CD4-positive, alpha-beta T cell treated with Interleukin-4 for 4 hours (primary cell): ENCODE measurements around the gene ILDR2.

Experiments used
- DNase-seq: peaks from one replicate; pipeline ENCODE4 v3.0.0-alpha.2; 2020

Gene ILDR2

DNA sequence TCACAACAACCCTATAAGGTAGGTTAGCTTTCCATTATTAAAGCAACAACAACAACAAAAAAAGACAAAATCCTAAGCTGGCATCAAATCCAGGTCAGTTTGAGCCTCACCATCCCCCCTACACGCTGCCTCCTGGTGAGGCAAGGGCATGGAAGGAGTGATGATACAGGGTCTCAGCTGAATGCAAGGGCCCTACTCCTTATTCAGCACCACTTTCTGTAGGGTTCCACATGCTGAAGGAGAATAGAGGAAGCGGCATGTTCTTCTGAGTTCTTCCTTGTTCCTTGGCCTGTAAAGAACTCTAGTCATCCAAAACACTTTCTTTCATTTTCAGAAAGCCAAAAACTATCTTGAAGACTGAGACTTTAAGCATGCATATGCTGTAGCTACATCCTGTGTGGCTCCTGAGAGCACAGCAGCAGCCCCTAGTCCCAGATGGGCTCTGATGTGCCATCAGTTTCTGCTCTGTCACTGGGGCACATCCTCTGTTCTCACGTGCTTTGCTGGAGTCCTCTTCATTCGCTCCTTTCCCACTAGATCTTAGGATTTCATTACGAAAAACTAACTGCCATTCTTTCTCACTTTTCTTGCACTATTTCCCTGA lies 6.2 kb downstream of the ILDR2 start:
- no peak for DNase-seq

DNA sequence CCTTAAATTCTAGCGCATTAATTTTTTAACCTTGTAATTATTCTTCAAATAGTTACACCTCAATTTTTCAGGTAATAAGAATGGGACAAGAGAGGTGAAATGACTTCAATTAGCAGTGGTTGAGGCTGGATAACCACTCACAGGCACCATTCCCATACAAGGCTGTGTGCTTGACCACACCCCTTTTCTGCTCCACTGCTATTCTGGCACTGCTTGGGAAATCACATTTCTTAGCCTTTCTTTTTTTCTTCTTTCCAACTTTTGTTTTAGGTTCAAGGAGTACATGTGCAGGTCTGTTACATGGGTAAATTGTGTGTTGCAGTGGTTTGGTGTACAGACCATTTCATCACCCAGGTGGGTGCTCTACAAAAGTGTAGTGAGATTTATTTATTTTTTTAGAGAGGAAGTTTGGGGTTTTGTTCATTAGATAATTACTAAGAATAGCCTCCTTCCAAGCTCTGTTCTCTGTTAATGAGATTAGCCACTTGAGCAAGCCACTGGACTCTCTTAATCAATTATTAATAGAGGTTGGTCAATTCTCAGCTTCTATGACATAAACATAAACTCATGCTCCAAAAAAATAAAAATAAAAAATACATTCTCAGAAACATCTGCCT lies 14.4 kb downstream of the ILDR2 start:
- DNase-seq: no peak

DNA sequence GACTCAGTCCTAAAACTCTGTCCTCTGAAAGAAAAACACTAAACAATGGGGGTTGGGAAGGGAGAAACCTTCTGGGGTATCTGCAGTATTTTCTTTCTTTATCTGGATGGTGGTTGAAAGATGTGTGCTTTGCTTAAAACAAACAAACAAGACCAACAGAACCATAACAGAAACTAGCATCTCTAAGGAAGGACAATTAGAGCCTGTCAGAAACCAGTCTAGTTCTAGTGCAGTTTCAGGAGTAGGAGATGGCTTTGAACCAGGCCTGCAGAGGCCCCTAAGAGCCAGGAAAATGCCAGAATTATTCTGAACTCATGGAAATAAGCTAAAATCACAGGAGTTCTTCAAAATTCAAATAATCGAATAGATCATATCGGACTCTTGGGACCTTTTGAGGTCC lies 18.5 kb downstream of the ILDR2 start:
- DNase-seq: no peak

DNA sequence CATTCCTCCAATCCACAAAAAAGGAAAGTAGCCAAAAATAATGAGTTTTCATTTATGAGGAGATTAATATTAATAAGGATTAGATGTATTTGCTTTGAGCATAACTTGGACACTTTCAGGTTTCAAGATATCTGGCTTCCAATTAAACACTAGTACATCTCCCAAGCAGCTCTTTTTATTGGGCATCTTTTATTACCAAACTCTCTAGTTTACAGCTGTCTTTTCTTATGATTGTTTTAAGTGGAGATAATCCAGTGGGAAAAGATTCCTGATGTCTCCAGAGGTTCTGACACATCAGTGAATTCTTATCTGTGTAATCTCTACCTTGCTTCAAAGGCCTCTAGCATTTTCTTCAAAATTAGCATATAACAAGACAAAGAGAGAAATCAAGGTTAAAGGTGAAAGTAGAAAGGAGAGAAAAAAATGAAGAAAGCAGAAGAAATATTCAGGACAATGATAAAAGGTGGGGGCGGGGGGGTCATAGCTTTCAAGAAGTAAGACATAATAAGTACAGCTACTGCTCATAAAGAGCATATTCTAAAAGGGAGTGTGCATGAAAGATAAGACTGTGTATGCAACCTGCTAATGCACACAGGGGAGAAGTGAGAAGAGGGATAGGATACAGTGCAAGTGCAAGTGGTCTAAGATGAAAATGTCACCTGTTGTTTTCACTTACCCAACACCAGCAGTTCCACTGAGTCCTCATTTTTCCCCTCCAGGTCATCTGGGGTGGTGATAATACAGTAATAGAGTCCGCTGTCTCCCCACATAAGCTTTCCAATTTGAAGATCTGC lies 19.1 kb downstream of the ILDR2 start:
- no peak for DNase-seq

GRCh38 chr1:166953491-166953890 lies 21.8 kb downstream of the ILDR2 start:
- DNase-seq: no peak

DNA sequence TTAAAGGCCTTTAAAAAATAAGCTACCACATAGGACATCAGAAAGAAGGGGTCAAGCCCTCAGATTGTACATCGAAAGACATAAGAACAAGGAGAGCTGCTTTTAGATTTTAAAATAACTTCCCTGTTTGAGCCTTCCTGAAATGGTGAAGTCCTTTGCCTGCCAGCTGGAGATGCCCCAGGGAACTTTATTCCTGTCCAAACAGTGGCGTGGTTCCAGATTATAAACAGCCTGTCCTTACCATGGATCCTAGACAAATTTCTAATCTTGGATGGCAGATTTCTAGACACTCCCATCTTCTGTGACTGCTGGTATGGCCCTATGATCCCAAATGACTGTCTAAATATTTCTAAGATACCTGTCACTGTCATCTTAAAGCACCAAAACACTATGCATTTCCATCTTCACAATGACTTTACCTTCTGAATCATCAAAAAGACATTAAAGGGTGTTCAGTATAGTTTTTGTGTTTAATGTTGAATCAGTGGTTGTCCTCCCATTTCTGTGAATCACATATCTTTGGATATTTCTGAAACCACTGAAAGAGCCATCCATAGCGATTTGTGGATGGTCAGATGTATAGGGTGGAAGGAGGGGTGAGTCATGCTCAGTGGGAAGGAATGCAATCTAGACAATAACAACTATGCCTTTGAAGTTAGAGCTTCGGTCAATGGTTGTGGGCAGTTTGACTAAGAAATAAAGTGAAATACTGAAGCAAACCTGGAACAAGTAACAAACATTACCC lies 23.2 kb downstream of the ILDR2 start:
- DNase-seq: no peak

GRCh38 chr1:166951050-166951449 lies 24.3 kb downstream of the ILDR2 start:
- no peak for DNase-seq

DNA sequence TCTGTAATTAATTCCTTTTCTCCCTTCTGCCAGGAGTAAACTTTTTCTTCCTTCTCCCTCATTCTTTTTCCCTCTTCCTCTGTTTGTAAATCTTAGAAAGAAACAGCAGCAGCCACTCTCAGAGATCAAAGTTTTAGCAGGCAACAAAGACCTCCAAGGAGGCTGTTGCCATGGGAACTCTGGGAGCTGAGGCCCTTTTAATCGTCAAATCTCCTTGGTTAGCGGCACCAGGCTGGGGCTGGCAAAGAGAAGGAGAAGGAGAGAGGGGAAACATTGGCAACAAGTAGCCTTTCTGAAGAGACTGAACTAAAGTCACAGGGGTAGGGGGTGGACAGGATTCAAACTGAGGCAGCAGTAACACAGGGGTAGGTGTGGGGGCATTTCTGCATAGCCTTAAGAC lies 25.2 kb downstream of the ILDR2 start:
- DNase-seq: no peak

DNA sequence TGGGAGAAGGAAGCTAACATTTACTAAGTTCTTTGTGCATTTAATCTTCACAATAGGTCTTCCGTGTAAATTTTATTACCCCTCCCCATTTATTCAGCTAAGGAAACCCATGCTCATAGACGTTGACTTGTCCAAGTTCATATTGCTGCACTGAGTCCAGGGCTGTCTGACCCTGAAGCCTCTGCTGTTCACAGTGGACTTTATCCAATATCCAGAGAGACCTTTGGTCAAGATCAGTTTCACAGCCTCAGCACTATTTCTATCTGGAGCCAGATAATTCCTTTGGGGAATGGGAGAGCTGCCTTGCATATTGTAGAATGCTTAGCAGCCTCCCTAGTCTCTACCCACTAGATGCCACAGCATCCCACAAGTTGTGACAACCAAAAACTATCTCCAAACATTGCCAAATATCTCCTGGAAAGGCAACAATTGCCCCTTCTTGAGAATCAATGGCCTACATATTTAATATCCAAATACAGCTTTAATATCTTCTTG lies 26.4 kb downstream of the ILDR2 start:
- no peak for DNase-seq

- no peak for DNase-seq
These were observed 27.8 kb downstream of the ILDR2 start for GRCh38 chr1:166947398-166948043.

- DNase-seq: no peak
These were observed 31.0 kb downstream of the ILDR2 start for GRCh38 chr1:166944186-166944967.

DNA sequence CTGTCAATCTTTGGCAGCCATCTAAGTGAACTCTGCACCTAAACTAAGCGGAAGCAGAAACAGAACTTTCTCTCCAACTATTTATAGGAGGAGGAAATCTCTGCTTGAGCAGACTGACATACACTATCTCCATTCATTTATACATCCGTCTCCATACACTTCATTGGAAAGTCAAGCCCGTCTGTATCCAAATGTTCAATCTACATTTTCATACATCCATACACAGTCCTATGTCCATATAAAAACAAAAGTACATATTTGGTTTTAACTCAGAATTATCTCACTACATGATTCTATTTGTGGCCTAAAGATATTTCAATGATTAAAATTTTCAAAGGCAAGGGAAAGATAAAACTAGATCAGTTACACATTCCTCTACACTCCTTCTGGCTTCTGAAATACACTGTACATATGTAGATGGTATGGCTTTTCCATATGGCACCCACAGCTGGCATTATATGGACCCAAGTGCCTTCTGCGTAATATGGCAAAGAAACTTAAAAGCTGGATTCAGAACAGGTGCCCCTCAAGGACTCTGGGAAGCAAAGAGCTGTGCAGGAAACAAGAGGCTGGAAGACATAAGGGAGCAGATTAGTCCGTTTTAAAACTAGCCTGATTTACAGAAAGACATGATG lies 35.5 kb downstream of the ILDR2 start:
- no peak for DNase-seq

DNA sequence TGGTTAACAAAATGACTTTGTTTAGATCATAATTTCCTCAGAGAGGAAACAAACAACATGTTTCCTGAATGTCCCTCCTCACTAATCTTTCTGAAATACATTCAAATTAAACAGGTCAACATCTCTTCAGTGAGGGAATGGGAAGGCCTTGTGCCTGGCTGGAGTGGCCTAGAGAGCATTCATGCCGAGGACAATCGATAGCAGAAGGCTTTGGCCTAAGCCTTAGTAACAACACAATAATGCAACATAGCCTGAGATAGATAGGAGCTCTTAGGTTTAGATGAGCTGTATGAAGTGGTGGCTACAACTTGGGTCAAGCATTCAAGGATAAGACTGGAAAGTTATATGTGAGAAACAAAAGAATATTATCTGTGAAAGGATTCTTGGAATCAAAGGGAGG lies 37.4 kb downstream of the ILDR2 start:
- DNase-seq: no peak

- DNase-seq: no peak
These were observed 38.0 kb downstream of the ILDR2 start for GRCh38 chr1:166937329-166937728.

DNA sequence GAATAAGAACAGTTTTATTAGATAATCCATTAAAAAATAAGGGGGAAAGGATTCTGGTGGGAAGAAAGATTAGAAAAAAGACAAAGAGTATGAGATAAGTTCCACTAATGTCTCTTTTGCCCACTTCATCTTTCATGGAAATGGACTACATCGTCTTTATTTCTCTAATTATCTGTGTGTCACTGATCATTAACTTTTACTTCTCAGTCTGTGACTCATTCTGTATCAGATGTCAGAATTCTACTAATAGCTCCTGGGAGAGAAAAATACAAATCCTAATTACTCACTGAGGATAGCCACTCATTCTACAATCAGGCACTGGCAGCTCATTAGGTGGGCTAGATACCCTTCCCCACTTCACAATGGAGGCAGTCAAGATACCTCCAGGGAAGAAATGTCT lies 41.7 kb downstream of the ILDR2 start:
- DNase-seq: no peak

DNA sequence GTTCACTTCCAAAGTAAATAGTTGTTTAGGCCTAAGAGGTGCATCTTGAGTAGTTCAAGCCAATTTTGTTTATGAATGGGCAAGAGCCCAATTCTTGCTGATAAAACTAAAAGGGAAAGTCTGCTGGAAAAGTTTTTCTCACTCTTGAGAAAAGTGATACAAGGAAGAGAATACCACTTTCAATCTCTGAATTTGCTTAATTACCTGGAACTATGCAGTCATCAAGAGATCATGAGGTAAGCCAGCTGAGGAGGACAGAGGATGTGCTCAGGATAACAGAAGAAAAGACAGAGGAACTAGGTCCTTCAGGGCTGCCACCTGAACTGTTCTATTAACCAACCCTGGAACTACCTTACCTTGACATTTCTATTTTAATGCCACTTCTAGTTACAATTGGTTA lies 42.2 kb downstream of the ILDR2 start:
- DNase-seq: no peak

GRCh38 chr1:166929911-166930310 lies 45.4 kb downstream of the ILDR2 start:
- no peak for DNase-seq

DNA sequence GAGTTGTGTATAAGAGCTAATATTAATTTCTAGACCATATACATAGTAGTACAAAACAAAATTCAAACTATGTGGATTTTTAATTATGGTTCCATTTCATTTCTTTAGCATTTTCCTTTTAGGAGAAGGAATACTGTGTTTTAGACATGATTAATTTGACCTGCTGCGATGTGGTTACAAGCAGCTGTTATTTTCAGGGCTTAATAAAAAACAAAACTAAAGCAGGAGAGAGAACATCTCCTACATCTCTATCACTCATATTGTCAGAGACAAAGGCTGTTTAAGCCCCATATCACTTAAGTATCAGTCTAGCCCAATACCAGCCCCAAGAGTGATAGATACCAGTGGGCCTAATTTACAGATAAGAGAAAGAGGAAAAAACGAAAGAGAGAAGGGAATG lies 47.6 kb downstream of the ILDR2 start:
- no peak for DNase-seq

GRCh38 chr1:166925810-166926478 lies 49.4 kb downstream of the ILDR2 start:
- no peak for DNase-seq

DNA sequence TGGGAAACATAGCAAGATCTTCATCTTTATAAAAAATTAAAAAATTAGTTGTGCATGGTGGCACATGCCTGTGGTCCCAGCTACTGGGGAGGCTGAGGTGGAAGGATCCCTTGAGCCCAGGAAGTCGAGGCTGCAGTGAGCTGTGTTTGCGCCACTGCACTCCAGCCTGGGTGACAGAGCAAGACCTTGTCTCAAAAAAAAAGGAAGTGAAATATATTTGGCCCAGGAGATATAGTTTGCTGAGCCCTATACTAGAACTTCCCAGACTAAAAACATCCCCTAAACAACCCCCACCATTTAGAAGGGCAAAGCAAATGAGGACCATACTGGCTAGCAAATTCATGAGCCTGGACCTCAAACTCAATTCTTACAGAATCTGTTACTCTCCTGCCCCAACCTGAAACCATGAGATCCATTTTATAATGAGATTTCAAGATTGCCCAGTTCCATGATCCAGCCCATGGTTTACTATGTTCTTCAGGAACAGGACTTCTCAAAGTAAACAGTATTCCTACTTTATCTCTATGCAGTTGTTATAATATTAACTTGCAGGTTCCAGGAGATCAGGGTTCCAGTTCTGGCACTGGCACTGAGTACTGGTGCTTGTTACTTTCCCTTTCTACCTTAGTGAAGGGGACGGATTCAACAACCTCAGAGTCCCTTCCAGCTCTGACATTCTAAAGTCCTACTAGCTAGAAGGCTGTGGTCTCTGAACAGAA lies 50.4 kb downstream of the ILDR2 start:
- DNase-seq: no peak
